Iris pigment epithelial cell (primary cell): ENCODE results near the gene PACSIN2.

Experiments used
- DNase-seq: peaks from one replicate; pipeline ENCODE4 v3.0.0-alpha.2; 2011; ENCODE audit warnings: low read depth

PACSIN2 gene

DNA sequence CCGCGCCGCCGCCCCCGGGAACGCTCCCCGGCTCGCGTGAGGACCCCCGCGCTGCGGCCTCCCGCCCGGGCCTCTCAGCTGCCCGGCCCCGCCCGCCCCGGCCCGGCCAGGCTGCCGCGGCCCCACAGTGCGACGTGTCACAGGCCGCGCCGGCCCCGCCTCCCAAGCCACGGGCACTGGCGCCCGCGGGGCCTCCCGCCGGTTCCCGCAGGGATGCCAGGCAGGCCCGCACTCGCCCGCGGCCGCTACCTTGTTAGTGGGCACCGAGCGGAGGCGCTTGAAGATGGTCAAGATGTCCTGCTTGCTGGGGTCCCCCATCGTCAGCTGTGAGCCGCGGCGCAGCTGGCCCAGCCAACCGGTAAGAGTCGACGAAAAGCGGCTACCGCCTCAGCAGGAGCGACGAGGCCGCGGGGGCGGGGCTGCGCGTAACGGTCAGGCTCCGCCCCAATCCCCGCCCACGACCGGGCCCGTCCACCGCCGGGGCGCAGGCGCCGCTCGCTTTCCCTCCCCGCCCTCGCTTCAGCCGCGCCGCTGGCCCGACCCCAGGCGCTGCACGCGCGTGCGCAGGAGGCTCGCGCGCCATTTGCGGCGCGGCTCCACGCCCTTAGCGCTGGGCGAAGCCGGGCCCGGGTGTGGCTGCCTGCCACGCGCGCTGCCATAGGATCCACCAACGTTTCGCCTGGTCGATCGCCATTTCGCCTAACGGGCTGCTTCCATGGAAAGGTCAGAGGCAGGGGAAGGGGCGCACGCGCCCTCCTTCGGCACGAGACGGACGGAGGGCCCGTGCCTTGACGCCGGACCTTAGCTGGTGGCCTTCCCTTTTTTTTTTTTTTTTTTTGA lies 157.9 kb downstream of the PACSIN2 start, which contains the start of gene ARFGAP3:
ARFGAP3 (minus strand) TSS at position 409 of the 840 bp plus-strand sequence; CDS start at position 318, 91 bp downstream.
- peak; percentile 93 for DNase-seq

DNA sequence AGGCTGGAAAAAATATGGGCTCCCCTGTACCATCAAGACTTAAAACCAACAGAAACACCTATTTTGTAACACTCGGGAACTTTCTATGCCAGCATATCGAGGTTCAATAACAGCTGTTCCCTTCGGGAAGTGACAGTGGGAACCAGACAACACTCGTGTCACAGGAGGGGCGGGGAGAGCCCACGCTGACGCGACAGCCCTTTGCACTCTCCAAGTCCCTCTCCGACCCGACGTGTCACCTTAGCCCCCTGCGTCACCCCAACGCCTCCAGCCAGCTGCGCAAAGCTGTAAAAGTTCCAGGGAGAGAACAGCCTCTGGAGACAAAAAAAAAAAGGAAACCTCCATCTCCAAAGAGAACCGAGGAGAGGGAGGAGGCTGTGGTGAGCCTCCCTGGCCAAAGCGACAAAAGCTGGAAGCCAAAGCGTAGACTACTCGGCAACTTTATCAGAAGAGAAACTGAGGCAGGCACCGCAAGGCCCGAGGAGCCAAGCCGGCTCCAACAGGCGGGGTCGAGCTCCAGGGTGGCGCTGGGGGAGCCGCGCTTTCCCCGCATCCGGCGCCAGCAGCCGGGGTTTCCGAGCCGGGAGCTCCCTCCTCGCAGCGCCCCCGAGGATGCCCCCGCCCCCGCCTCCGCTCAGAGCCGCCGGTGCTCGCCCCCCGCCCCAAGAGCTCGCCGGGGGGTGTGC lies 158.6 kb downstream of the PACSIN2 start:
- peak; percentile 19 for DNase-seq

DNA sequence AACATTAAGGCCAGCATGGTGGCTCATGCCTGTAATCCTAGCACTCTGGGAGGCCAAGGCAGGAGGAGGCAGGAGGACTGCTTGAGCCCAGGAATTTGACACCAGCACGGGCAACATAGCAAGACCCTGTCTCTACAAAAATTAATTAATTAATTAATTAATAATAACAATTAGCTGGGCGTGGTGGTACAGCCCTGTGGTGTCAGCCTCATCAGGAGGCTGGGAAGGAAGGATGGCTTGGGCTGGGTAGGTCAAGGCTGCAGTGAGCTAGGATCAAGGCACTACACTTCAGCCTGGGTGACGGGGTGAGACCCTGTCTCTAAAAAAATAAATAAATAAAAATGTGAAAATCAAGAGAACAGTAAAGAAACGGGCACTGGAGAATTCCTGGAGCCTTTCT lies 159.2 kb downstream of the PACSIN2 start:
- DNase-seq = no peak

DNA sequence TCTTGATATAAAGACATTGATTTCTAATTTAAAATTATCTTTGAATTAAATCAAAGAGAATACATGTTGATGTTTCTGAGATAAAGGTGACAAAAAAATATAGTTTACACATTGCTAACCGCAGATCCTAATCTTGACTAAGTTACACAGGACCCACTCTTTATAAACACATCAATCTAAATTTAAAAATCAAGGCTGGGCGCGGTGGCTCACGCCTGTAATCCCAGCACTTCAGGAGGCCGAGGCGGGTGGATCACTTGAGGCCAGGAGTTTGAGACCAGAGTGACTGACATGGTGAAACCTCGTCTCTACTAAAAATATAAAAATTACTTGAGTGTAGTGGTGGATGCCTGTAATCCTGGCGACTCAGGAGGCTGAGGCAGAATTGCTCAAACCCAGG lies 159.7 kb downstream of the PACSIN2 start:
- peak; percentile 34 for DNase-seq

DNA sequence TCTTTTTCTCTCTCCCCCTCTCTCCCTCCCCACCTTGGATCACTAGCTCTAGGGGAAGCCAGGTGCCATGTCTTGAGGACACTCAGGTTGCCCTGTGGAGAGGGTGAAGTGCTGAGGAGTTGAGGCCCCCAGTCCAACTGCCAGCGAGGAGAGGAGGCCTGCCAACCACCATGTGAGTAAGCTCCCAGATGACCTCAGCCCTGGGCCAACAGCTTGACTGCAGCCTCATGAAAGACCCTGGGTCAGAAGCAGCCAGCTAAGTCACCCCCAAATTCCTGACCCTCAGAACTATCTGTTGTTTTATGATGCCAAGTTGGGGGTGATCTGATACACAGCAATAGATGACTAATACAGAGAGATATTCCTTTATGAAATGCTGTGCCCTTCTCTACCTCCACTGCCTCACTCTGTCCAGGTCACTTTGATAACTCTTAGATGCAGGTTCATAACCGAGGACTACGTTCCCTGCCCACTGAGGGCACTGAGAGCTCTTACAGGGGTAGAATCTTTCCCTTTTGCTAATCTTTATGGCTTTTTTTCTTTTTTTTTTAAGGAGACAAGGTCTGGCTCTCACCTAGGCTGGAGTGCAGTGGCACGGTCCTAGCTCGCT lies 165.9 kb downstream of the PACSIN2 start:
- DNase-seq = peak; percentile 17

DNA sequence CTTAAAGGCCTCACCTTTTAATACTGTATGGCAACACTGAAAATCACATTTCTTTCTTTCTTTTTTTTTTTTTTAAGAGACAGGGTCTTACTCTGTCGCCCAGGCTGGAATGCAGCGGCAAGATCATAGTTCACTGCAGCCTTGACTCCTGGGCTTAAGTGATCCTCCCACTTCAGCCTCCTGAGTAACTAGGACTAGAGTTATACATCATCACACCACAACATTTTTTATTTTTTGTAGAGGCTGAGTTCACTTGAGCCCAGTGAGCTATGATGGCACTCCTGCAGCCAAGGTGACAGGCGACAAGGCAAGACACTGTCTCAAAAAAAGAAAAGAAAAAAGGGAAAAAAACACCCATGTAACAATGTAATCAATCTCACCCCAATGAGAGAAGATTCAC lies 167.8 kb downstream of the PACSIN2 start:
- no peak for DNase-seq

GRCh38 chr22:42844756-42845155 lies 170.2 kb downstream of the PACSIN2 start:
- DNase-seq = no peak

- DNase-seq = peak; percentile 52
Observed at GRCh38 chr22:42842658-42843370, 172.1 kb downstream of the PACSIN2 start.

DNA sequence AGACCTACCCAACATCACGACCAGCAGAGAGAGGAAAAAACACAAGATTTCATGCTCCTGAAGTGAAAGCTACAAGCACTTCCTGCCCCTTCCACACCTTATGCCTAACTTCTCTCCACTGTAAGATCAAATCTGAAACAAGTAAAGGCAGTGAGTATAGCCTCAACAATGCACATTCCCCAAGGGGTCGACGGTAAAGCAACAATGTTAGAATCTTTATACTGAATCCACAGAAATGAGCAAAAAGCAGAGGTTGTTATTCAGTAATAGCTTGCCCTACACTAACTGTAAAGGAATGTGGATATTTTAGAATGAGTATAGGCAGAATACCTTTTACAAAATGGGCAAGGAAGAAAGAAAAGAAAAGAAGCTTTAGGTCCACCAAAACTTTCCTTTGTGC lies 173.5 kb downstream of the PACSIN2 start:
- peak; percentile 74 for DNase-seq

GRCh38 chr22:42837556-42837955 lies 177.4 kb downstream of the PACSIN2 start:
- no peak for DNase-seq

GRCh38 chr22:42836026-42836425 lies 178.9 kb downstream of the PACSIN2 start:
- DNase-seq = no peak

DNA sequence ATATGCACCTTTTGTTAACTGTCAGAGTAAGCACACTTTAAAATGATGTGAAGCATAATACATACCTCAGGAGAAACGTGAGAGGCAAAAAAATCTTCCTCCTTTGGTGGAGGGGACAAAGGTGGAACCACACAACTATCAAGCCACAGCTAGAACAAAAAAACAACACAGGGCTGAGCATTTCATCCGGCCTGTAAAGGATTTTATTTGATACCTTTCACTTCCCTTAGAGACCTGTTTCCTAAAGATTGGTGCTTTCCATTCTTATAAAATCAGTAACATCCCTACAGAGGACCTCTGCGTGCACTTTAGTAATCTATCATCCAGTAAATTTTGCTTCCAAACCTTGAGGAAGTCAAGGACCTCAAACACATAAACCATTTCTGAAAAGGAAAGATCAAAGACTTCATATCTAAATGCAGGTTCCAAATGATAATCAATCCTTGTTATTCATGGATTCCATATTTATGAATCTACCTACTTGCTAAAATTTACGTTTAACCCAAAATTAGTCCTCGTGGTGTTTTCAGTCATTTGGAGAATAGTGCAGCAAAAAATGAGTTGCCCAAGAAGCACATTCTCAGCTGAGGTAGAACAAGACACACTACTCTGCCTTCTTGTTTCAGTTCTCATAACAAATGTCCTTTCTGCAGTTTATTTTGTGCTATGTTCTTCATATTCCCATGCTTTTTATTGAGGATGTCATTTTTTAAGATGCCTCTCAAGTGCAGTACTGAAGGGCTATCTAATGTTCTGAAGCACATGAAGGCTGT lies 180.6 kb downstream of the PACSIN2 start:
- no peak for DNase-seq

DNA sequence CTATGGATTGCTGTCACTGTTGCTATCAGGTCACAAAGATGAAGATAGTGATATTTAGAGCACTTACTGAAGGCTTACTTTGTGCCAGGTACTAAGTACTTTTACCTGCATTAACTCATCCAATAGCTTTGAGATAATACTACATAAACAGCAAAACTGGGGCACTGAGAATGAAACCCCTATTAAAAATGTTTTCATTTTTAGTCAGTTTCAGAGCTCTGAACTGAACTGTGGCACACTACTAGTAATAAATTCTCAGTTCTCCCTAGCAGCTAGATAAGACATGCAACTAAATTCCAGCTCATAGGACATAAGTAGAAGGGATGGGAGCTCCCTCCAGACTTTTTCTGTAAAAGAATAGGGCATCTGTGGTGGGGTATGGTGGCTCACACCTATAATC lies 181.8 kb downstream of the PACSIN2 start:
- no peak for DNase-seq

DNA sequence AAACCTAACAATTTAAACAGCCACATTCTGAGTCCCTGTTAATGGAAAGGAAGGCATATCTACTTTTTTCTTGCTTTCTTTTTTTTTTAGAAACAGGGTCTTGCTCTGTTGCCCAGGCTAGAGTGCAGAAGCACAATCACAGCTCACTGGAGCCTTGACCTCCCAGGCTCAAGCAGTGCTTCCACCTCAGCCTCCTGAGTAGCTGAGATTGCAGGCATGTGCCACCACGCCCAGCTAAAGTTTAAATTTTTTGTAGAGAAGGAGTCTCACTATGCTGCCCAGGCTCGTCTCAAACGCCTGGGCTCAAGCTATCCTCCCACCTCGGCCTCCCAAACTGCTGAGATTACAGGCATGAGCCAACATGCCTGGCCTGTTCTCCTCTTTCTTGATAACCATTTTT lies 183.2 kb downstream of the PACSIN2 start:
- no peak for DNase-seq

- DNase-seq = no peak
Observed at GRCh38 chr22:42830161-42830560, 184.8 kb downstream of the PACSIN2 start.

DNA sequence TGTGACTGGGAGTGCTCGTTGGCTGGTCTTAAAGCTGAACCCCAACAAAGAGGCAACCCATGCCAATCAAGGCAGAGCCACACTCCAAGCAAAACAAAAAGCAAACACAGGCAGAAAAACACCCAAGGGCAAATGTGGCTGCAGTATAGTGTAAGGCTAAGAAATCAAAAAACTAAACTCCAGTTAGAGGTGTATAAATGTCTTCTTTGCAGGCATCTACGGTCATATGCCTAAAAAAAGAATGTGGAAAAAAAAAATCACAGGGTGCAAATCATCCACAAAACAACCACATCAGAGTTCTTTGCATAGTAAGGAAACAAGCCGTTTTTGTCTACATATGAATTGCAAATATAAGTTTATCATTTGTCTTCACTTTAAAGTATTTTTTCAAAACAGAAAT lies 185.6 kb downstream of the PACSIN2 start:
- no peak for DNase-seq

DNA sequence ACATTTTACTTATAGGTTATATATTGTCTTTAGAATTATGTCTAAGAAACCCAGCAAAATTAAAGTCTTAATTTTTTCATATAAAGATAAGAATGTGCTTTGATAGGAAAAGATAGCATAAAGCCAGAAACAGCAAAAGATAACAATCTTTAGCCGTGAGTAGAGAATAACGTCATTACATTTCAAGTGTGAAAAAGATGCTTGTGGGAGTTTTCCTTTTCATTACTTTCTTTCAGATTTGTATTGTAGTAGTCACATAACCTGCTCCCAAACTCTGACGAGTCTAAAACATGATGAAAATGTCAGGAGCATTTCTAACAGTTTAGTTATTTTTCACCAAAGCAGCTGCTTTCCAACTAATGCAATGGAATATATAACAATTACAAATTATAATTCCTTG lies 189.2 kb downstream of the PACSIN2 start:
- no peak for DNase-seq

DNA sequence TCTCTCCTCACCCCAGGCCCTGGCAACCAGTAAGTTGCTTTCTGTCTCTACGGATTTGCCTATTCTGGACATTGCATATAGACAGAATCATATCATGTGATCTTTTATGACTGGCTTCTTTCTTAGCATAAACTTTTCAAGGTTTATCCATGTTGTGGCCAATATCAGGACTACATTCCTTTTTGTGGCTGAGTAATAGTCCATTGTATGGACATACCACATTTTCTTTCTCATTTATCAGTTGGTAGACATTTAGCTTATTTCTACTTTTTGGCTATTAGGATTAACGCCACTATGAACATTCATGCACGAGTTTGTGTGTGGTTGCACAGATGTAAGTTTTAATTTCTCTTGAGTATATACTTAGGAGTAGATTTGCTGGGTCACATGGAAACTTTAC lies 193.6 kb downstream of the PACSIN2 start:
- no peak for DNase-seq

DNA sequence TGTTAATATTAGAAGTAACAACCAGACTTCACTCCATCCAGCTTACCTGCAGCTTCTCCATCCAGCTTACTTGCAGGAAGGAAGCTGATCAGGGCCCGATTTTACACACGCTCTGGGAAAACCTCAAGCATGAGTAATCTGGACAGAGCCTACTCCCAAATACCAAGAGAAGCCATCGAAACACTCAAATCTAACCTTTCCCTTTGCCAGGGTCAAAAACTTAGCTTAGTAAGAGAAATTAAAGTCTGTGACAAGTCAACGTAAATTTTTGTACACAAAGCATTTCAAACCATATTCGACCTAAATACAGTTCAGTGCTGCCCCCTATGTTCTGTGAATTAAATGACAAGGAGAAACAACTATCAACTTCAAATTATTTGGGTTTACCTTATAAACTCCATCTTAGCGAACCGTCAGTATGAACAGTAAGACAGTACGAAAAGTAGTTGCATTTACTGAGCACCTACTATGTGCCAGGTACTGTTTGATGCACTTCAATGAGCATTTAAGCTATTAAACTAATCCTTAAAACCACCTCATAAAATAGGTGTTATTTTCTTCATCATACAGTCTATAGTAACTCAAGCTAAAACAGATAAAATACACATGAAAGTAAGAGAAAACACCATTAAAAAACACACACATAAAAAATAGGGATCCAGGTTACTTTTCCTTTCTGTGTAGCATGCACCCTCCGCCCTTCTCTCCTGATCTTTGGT lies 194.7 kb downstream of the PACSIN2 start:
- DNase-seq = peak; percentile 69
